AML-193 (cell line): ENCODE measurements around the gene ALKBH3.
A peak's percentile ranks its signal among the peaks of the same experiment; 100 is the strongest.

Experiments used
- DNase-seq, 2 experiments: peaks; one replicate each; lab custom pipeline; 2025; lab: John Stamatoyannopoulos, UW

Gene ALKBH3

GRCh38 chr11:43880640-43881159 is at the start of gene ALKBH3:
Gene ALKBH3 (plus strand): TSS chr11:43880831. CDS start chr11:43882653, 1,822 bp downstream.
- DNase-seq = peak; percentile 52 to 57

- no peak for DNase-seq
Measured at GRCh38 chr11:43830928-43831440, 49.6 kb upstream of the ALKBH3 start.

- DNase-seq = no peak
Measured at GRCh38 chr11:43832536-43832935, 48.1 kb upstream of the ALKBH3 start.

GRCh38 chr11:43833657-43834073 is 47.0 kb upstream of the ALKBH3 start:
- no peak for DNase-seq

DNA sequence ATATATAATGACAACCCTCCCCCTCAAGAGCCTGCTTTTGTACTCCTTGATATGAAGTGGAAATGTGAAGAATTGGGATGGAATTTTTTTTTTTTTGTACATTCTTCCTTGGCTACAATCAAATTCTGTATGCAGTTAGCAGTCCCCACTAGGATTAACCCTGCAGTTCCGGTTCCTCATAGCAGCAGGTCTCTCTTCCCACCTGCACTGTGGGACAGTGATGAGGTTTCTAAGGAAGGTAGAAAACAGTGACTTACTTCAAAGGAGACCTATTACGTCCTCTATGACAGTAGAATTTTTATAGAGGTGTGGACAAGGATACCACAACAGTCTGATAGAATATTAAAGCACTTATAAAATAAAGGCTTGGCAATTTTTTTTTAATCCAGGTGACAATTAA is 46.3 kb upstream of the ALKBH3 start:
- no peak for DNase-seq

- no peak for DNase-seq
Measured at GRCh38 chr11:43835104-43835503, 45.5 kb upstream of the ALKBH3 start.

- DNase-seq = no peak
Measured at GRCh38 chr11:43837879-43838278, 42.8 kb upstream of the ALKBH3 start.

DNA sequence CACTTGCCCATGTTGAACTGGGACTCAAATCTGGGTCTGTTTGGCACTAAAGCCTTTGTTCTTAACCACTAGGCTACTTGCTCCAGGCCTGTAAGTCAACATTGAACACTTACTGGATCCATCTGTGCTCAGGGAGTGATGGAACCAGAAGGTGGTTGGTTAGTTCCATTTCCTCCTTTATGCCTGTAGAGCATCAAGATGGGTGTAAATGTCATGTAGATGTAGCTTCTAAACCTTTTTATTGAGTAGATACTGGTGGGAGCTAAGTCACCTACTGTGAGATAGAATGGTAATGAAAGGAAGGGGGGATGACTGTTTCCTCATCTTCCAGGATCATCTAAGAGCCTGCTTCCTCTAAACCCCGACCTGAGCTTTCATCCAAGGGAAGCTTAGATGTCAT is 38.6 kb upstream of the ALKBH3 start:
- no peak for DNase-seq

GRCh38 chr11:43845816-43846215 is 34.8 kb upstream of the ALKBH3 start:
- no peak for DNase-seq

DNA sequence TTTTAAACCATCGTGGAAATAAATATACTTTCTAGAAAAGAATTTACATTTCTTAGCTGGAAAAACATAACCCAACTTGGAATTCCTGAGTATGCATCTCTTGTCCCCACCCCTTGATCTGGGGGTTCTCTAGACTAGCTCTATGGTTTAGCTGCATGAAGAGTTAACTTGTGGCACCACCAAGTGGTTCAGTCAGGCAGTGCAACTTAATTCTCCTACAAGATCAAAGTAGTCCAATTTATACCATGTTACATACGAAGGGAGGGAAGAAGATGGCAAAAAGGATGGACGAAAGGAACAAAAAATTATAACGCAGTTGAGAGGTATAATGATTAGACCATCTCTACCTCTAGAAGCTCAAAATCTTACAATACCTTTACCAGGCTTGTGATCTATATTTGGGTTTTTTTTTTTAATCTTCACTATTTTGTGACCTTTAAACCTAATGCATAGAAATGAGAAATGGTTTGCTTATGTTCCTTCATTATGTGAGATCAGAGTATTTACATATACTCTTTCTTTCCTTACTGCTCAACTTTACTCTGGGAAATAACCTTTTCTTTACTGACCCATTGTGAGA is 28.5 kb upstream of the ALKBH3 start:
- peak; percentile 36 to 45 for DNase-seq

GRCh38 chr11:43853781-43854180 is 26.9 kb upstream of the ALKBH3 start:
- DNase-seq = peak in 1 of 2 experiments; percentile 10

GRCh38 chr11:43856993-43857392 is 23.6 kb upstream of the ALKBH3 start:
- DNase-seq = no peak

DNA sequence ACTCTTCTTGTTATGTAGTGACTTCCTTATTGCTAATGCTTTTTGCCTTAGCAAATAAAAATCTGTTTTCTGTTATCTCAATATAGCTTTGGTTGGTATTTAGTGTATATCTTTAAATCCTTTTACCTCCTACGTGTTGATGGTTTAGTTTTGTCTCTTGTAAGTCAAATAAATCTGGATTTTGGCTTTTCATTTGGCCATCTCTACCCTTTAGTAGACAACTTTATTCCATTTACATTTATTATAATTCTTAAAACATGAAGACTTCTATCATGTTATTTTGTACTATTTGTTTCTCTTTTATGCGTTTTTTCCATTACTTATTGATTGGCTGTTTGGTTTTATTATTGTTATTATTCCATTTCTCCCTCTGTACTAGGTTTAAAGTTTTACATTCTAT is 19.5 kb upstream of the ALKBH3 start:
- DNase-seq = no peak

DNA sequence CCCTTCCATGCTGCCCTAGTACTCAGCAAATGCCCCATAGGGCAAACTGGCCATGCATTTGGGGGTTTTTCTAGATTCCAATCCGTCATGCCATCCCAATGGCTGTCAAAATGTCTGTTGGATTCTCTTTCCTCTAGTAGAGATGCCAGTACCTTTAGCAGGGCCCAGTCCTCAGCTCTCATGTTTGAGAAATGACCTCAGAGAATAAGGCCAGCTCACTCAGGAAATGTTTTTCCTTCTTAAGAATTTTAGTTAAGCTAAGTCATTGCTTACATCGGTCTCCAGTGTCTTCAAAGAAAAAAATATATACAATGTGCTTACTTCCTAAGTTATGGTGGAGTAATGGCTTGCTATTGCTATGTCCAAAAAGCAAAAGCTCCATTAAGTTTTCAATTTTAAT is 14.1 kb upstream of the ALKBH3 start:
- DNase-seq = no peak

GRCh38 chr11:43866969-43867368 is 13.7 kb upstream of the ALKBH3 start:
- no peak for DNase-seq

DNA sequence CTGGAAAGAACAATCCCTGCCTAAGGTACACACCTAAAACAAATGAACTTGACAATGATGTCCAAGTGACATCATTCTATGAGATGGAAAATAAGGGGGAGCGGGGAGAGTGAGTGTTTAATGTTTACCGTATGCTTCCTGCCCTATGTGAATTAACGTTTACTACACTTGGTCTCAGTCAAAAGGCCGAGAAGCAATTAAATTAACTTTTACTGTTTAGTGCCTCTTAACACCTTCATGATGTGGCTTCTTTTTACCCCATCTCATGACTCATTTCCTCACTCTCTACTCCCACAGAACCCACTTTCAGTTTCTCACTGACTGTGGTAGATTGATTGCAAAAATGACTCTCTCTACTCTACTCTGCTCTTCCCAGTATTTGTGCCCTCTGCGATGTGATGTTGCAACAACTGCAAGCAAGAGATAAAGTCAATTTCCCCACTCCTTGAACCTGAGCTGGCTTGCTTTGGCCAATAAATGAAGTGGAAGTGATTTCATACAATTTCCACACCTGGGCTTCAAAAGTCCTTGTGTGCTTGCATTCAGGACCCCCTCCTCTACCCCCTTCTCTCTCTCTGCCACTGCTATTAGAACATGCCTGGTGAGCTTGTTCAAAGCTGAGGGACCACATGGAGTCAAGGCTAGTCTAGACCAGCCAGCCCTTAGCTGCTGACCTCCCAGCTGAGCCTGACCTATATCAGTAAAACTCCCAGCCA is 11.6 kb upstream of the ALKBH3 start:
- DNase-seq = peak; percentile 92 to 97

- DNase-seq = no peak
Measured at GRCh38 chr11:43871051-43871450, 9.6 kb upstream of the ALKBH3 start.

GRCh38 chr11:43872995-43873394 is 7.6 kb upstream of the ALKBH3 start:
- no peak for DNase-seq

GRCh38 chr11:43874078-43874477 is 6.6 kb upstream of the ALKBH3 start:
- DNase-seq = no peak

GRCh38 chr11:43874738-43875137 is 5.9 kb upstream of the ALKBH3 start:
- DNase-seq = no peak

DNA sequence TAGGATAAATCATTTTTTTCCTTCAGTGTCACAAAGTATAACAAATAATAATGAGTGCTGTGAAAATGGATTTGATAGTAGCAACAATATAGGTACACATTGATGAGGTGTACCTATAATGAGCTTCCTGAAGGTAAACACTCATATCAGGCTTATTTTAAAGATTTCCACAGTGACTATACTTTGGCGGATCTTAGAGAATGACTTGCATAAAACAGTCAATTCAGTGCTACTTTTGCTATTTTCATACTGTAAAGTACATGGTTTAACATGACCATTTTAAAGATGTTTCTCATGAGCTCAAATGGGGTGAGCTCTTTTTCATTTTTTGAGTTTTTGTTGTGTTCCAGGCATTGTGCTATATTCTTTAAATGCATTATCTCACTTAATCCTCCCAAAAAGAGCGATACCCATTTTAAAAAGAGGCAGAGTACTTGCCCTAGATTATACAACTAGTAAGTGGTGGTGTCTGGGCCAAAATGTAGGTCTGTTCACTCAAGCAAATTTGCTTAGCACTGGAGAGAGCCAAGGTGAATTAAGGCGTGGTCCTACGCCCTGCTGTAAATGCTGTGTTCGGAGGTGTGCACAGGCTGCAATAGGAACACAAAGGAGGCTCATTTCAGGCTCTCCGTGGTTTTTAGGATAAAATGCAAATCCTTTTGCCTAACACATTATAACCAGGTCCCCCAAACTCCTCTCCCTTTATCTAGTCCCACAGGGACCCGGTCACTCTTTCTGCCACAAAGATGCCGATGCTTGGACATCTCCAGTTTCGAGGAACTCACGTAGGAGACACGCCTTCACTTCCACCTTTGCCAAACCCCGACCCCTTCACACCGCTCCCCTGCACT is 617 bp upstream of the ALKBH3 start:
- no peak for DNase-seq

DNA sequence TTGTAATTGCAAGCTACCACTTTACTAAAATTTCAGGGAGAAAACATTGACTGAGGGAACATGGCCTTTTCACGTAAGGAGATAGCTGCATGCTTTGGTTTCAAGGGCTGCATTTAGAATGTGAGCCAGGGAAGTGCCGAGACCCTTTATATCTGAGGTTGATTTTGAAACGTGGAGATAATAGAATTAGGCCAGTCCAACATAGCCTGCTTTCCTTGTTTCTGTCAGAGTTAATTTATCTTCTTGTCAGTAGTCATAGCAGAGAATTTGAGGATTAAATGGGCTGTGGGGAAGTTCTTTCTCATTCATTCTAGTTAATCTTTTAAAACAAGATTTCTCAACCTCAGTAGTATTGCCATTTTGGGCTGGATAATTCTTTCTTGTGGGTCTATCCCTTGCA is 12.2 kb downstream of the ALKBH3 start:
- no peak for DNase-seq
